B cell (primary cell): ENCODE data around the gene ASPHD1. TPM values are rescaled to one million over a fixed set of nuclear protein-coding genes. Genes with fewer than 3 reads are reported as not detected.

Source experiments
- ATAC-seq: fragments of 200-7000 bp; cut with Tn5 transposase; one replicate; pipeline ENCODE4 v1.10.0; 2021; ENCODE audit warnings: low read depth, mild to moderate bottlenecking, moderate number of reproducible peaks, moderate library complexity
- CTCF ChIA-PET: fragments of 350-600 bp; sonication (Branson Sonifier 250); formaldehyde crosslinking; loops from one replicate; lab custom pipeline; 2021; ENCODE audit warnings: antibody characterized with exemption, inconsistent platforms; lab: Charles Lee
- POLR2A ChIA-PET: fragments of 350-600 bp; sonication (Branson Sonifier 250); formaldehyde crosslinking; loops from one replicate; lab custom pipeline; 2021; ENCODE audit warnings: antibody characterized with exemption; lab: Charles Lee
- DNase-seq: peaks from one replicate; pipeline ENCODE4 v3.0.0; 2013
- H2AFZ ChIP-seq: 2 replicates; pipeline ENCODE4 v1.6.1; 2012; ENCODE audit warnings: mild to moderate bottlenecking, low read depth, low read length; ENCODE audit not compliant: insufficient read depth, poor library complexity, severe bottlenecking
- H3K27ac ChIP-seq, 2 donors: 1 replicate in 1 of 2; 2 replicates in 1 of 2; pipeline ENCODE4 v1.5.1; 2012 to 2013; ENCODE audit warnings: low read length in 2 of 2, mild to moderate bottlenecking in 2 of 2, moderate library complexity in 1 of 2
- H3K27me3 ChIP-seq, 4 experiments: fragments of 200-600 bp in 1 of 4; sonication (generic) in 1 of 4; replicated peaks in 1 of 4; 1 replicate in 2 of 4; 2 replicates in 2 of 4; pipeline versions ENCODE4 v1.6.1 to v1.7.0; 2013 to 2016; ENCODE audit warnings: low read length in 3 of 4, mild to moderate bottlenecking in 2 of 4, mixed read lengths in 1 of 4, moderate library complexity in 1 of 4; ENCODE audit not compliant: insufficient read depth in 4 of 4, control insufficient read depth in 3 of 4; ENCODE audit errors: control extremely low read depth in 1 of 4
- H3K36me3 ChIP-seq, 2 experiments: replicated peaks in 1 of 2; 1 replicate in 1 of 2; 2 replicates in 1 of 2; pipeline versions ENCODE4 v1.6.1 to v1.7.1; 2013; ENCODE audit warnings: low read length in 1 of 2; ENCODE audit not compliant: insufficient read depth in 2 of 2, control insufficient read depth in 1 of 2; ENCODE audit errors: control extremely low read depth in 1 of 2, extremely low read depth in 1 of 2
- H3K4me1 ChIP-seq, 2 donors: fragments of 200-600 bp in 1 of 2; sonication (generic) in 1 of 2; 1 replicate in 1 of 2; 2 replicates in 1 of 2; pipeline versions ENCODE4 v1.5.1 to v1.6.1; 2013 to 2017; ENCODE audit warnings: low read length in 2 of 2; ENCODE audit not compliant: control insufficient read depth in 2 of 2, insufficient read depth in 2 of 2
- H3K4me2 ChIP-seq: replicated peaks from 2 replicates; pipeline ENCODE3; 2012; ENCODE audit warnings: mild to moderate bottlenecking, low read depth, low read length; ENCODE audit not compliant: poor library complexity, severe bottlenecking
- H3K4me3 ChIP-seq, 5 experiments: fragments of 200-600 bp in 1 of 5; sonication (generic) in 1 of 5; 1 replicate in 3 of 5; 2 replicates in 2 of 5; pipeline versions ENCODE4 v1.5.1 to v1.7.0; 2011 to 2016; ENCODE audit warnings: low read length in 4 of 5, mild to moderate bottlenecking in 4 of 5, low read depth in 2 of 5, control low read depth in 1 of 5, moderate library complexity in 1 of 5; ENCODE audit not compliant: insufficient read depth in 1 of 5; ENCODE audit errors: control extremely low read depth in 1 of 5, extremely low read depth in 1 of 5
- H3K79me2 ChIP-seq: fragments of 200-600 bp; sonication (generic); one replicate; pipeline ENCODE4 v1.6.0; 2016; ENCODE audit warnings: low read length; ENCODE audit not compliant: control insufficient read depth, insufficient read depth
- H3K9ac ChIP-seq: fragments of 200-600 bp; sonication (generic); 2 replicates; pipeline ENCODE4 v1.6.1; 2017; ENCODE audit warnings: mild to moderate bottlenecking, low read length, moderate library complexity
- H3K9me3 ChIP-seq, 3 donors: one replicate each; pipeline versions ENCODE4 v1.6.1 to v1.7.1; 2013; ENCODE audit warnings: low read length in 2 of 3; ENCODE audit not compliant: control insufficient read depth in 2 of 3, insufficient read depth in 1 of 3; ENCODE audit errors: control extremely low read depth in 1 of 3
- H4K20me1 ChIP-seq: 2 replicates; pipeline ENCODE4 v1.6.0; 2012; ENCODE audit warnings: mild to moderate bottlenecking, low read length; ENCODE audit not compliant: insufficient read depth, control insufficient read depth, poor library complexity, severe bottlenecking
- H3K27ac Mint-ChIP-seq: one replicate; pipeline ENCODE4 v1.8.0; 2021; ENCODE audit warnings: mixed read lengths
- H3K27me3 Mint-ChIP-seq: one replicate; pipeline ENCODE4 v1.8.0; 2021; ENCODE audit warnings: mixed read lengths
- H3K4me1 Mint-ChIP-seq: one replicate; pipeline ENCODE4 v1.8.0; 2021; ENCODE audit warnings: mixed read lengths
- H3K4me3 Mint-ChIP-seq: one replicate; pipeline ENCODE4 v1.8.0; 2021; ENCODE audit warnings: mixed read lengths
- H3K9me3 Mint-ChIP-seq: one replicate; pipeline ENCODE4 v1.8.0; 2022; ENCODE audit warnings: mixed read lengths; ENCODE audit not compliant: insufficient read depth
- EZH2 ChIP-seq: IDR thresholded peaks from 2 replicates; pipeline ENCODE4 v1.6.1; 2012; ENCODE audit warnings: borderline replicate concordance, low read depth, mild to moderate bottlenecking, moderate library complexity, low read length; ENCODE audit not compliant: insufficient read depth, poor library complexity, severe bottlenecking
- WGBS: methylation state at CpG from one replicate; pipeline ENCODE4 v1.1.5; 2013; ENCODE audit warnings: missing lambda C conversion rate; ENCODE audit not compliant: insufficient coverage; 5-methylcytosine and 5-hydroxymethylcytosine counted together
- intact Hi-C: fragments of 100-400 bp; cut with micrococcal nuclease; formaldehyde crosslinking; loops from one replicate; pipeline ENCODE4 v1.10.0; 2022
- polyA plus RNA-seq: library from polyadenylated mRNA; depleted of rRNA; stranded (reverse); fragments of >200 nt; gene quantifications from 2 replicates; pipeline ENCODE4 v1.2.3, GENCODE V29; 2012
- total RNA-seq, 2 donors: library from RNA; stranded (reverse); fragments of 120-200 nt in 1 of 2; gene quantifications; 1 replicate in 1 of 2; 2 replicates in 1 of 2; pipeline versions ENCODE4 v1.2.3 to v1.2.4, GENCODE V29; 2013 to 2022
- TF ChIP-seq, protein P1 (sequence below): fragments of 200-600 bp; IDR thresholded peaks from one replicate; pipeline ENCODE4 v1.8.0; 2022; ENCODE audit warnings: antibody characterized with exemption, mild to moderate bottlenecking

The ASPHD1 gene
- total and polyA plus RNA-seq, 2 donors (not counting 1 experiment from before 2014, with no cell fraction given) = not detected

DNA sequence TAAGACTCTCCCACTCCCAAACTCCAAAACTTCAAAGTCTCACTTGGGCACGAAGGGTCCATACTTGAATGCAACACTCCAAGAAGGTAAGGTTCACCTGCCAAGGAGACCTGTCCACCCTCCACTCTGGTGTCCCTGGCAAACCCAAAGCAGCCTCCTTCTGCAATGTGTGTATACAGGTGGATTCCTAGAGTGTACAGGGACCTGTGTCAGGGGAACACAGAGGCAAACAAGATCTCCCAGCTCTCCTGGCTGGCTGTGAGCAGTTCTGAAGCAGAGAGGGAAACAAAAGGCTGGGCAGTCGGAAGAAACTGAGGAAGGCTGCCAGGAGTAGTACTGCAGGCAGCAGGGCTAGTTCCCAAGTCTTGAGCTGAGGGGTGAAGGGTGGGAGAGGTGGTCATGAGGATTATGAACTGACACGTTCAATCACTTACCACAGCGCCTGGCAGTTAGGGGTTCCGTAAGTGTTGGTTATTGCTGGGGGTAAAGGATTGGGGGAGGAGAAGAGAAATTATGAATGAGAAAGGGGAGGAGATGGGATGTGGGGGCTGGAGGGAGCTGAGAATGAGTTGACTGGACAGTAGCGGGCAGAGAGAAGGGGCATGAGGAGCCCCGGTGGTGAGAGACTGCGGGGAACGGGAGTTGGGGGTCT, 24.9 kb downstream of the ASPHD1 start:
- Histone ChIP-seq H3K27me3 (no peaks in the 10 kb centered on the region), H2AFZ (peak overlapping the region; percentile 96), H3K27ac (peak overlapping the region in 1 of 2 donors; percentile 84), H3K4me2 (peak overlapping the region; percentile 89), H3K4me3 (peak overlapping the region; percentile 2 to 95 (median 84)), H3K79me2 (peaks cover 32% of the 10 kb centered on the region), H3K9me3 (no peaks in the 10 kb centered on the region), H3K9ac (peak overlapping the region; percentile 90), H4K20me1 (peaks cover 26% of the 10 kb centered on the region), H3K36me3 (peaks cover 0 to 28% of the 10 kb centered on the region in 2 experiments), H3K4me1 (peaks cover 14 to 21% of the 10 kb centered on the region in 2 donors)
- H3K4me1 Mint-ChIP-seq = peaks cover 25% of the 10 kb centered on the region
- H3K27me3 Mint-ChIP-seq = no peaks in the 10 kb centered on the region
- TF ChIP-seq, protein P1, sequence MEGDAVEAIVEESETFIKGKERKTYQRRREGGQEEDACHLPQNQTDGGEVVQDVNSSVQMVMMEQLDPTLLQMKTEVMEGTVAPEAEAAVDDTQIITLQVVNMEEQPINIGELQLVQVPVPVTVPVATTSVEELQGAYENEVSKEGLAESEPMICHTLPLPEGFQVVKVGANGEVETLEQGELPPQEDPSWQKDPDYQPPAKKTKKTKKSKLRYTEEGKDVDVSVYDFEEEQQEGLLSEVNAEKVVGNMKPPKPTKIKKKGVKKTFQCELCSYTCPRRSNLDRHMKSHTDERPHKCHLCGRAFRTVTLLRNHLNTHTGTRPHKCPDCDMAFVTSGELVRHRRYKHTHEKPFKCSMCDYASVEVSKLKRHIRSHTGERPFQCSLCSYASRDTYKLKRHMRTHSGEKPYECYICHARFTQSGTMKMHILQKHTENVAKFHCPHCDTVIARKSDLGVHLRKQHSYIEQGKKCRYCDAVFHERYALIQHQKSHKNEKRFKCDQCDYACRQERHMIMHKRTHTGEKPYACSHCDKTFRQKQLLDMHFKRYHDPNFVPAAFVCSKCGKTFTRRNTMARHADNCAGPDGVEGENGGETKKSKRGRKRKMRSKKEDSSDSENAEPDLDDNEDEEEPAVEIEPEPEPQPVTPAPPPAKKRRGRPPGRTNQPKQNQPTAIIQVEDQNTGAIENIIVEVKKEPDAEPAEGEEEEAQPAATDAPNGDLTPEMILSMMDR = no peak
- no peak for TF ChIP-seq EZH2
- no peak for ATAC-seq
- CTCF ChIA-PET = interaction anchor here (1.1 to 2.0 kb wide), 6 partner anchors 36 to 226 kb away, joined by 3 to 9 read pairs (median 5); partner anchors contain the start of genes CDIPT, TAOK2 and TMEM219
- H3K9me3 Mint-ChIP-seq = no peaks in the 10 kb centered on the region
- peak overlapping the region; percentile 91 for H3K4me3 Mint-ChIP-seq
- DNase-seq = peak; percentile 19
- POLR2A ChIA-PET = interaction anchor here (0.6 to 1.7 kb wide), 5 partner anchors 12 to 430 kb away, joined by 3 to 11 read pairs (median 7); partner anchors contain the start of genes CD2BP2, TAOK2 and TMEM219
- intact Hi-C loops = loop anchor here (5.0 to 10.0 kb wide), 2 partner anchors 223 to 330 kb away; no protein-coding TSS in a partner anchor
- peak overlapping the region; percentile 80 for H3K27ac Mint-ChIP-seq
- WGBS = 16% methylated on average over 7 of the region's 9 CpGs
